Inflammatory macrophage (primary cell): ENCODE measurements around the gene CEBPG.
A peak's percentile ranks its signal among the peaks of the same experiment; 100 is the strongest.

ENCODE experiments used
- DNase-seq, 2 donors: peaks; one replicate each; pipeline ENCODE4 v3.0.0-alpha.2; 2020 to 2022

Gene CEBPG

GRCh38 chr19:33382982-33383381 lies 9.5 kb downstream of the CEBPG start:
- DNase-seq = no peak

- DNase-seq = no peak
Observed at GRCh38 chr19:33383720-33384292, 10.3 kb downstream of the CEBPG start.

GRCh38 chr19:33384983-33385382 lies 11.5 kb downstream of the CEBPG start:
- no peak for DNase-seq

- no peak for DNase-seq
Observed at GRCh38 chr19:33385956-33386355, 12.4 kb downstream of the CEBPG start.

GRCh38 chr19:33386361-33386858 lies 12.9 kb downstream of the CEBPG start:
- no peak for DNase-seq

- no peak for DNase-seq
Observed at GRCh38 chr19:33387351-33388230, 14.1 kb downstream of the CEBPG start.

- DNase-seq = no peak
Observed at GRCh38 chr19:33388231-33388724, 14.8 kb downstream of the CEBPG start.

- no peak for DNase-seq
Observed at GRCh38 chr19:33388725-33389420, 15.4 kb downstream of the CEBPG start.

GRCh38 chr19:33389421-33390100 lies 16.1 kb downstream of the CEBPG start:
- DNase-seq = no peak

- no peak for DNase-seq
Observed at GRCh38 chr19:33390101-33390907, 16.8 kb downstream of the CEBPG start.

GRCh38 chr19:33390908-33391630 lies 17.6 kb downstream of the CEBPG start:
- no peak for DNase-seq

- no peak for DNase-seq
Observed at GRCh38 chr19:33391631-33392249, 18.2 kb downstream of the CEBPG start.

GRCh38 chr19:33392341-33393285 lies 19.1 kb downstream of the CEBPG start:
- no peak for DNase-seq

GRCh38 chr19:33393286-33394005 lies 19.9 kb downstream of the CEBPG start:
- no peak for DNase-seq

- DNase-seq = peak; percentile 64 to 75
Observed at GRCh38 chr19:33394006-33394722, 20.7 kb downstream of the CEBPG start.

GRCh38 chr19:33394723-33395560 lies 21.4 kb downstream of the CEBPG start:
- no peak for DNase-seq
